Right atrium auricular region (tissue), 2 donors: ENCODE data around the gene GPATCH2L. TPM values are rescaled to one million over a fixed set of nuclear protein-coding genes. Genes with fewer than 3 reads are reported as not detected.

ENCODE experiments used
- DNase-seq: peaks from one replicate; pipeline ENCODE4 v3.0.0-alpha.2; 2019; ENCODE audit warnings: low spot score
- H3K27ac ChIP-seq, 2 donors: fragments of 200-600 bp; sonication (generic); 1 replicate in 1 of 2; 2 replicates in 1 of 2; pipeline ENCODE4 v1.5.1; 2016 to 2019
- H3K27me3 ChIP-seq, 2 donors: fragments of 200-600 bp; sonication (generic); one replicate each; pipeline versions ENCODE4 v1.5.1 to v1.6.0; 2017 to 2019
- H3K36me3 ChIP-seq: fragments of 200-600 bp; sonication (generic); one replicate; pipeline ENCODE4 v1.5.1; 2016
- H3K4me1 ChIP-seq, 2 donors: fragments of 200-600 bp; sonication (generic); one replicate each; pipeline versions ENCODE4 v1.5.1 to v1.6.0; 2017 to 2019
- H3K4me3 ChIP-seq, 2 donors: fragments of 200-600 bp; sonication (generic); 1 replicate in 1 of 2; 2 replicates in 1 of 2; pipeline ENCODE4 v1.5.1; 2017 to 2019; ENCODE audit warnings: mild to moderate bottlenecking in 1 of 2, moderate library complexity in 1 of 2
- H3K9me3 ChIP-seq, 2 donors: fragments of 200-600 bp; sonication (generic); one replicate each; pipeline ENCODE4 v1.5.1; 2019
- CTCF ChIP-seq, 2 donors: fragments of 200-600 bp; sonication (generic); IDR thresholded peaks; one replicate each; pipeline ENCODE4 v1.5.1; 2019; ENCODE audit warnings: antibody characterized with exemption in 2 of 2
- total RNA-seq, 2 donors: library from RNA; depleted of rRNA; stranded (reverse); fragments of >200 nt; gene quantifications; one replicate each; pipeline ENCODE4 v1.1.0, GENCODE V29; 2016

The GPATCH2L gene
- total RNA-seq, 2 donors from 2014 or later: 38.5 to 48.5 TPM

DNA sequence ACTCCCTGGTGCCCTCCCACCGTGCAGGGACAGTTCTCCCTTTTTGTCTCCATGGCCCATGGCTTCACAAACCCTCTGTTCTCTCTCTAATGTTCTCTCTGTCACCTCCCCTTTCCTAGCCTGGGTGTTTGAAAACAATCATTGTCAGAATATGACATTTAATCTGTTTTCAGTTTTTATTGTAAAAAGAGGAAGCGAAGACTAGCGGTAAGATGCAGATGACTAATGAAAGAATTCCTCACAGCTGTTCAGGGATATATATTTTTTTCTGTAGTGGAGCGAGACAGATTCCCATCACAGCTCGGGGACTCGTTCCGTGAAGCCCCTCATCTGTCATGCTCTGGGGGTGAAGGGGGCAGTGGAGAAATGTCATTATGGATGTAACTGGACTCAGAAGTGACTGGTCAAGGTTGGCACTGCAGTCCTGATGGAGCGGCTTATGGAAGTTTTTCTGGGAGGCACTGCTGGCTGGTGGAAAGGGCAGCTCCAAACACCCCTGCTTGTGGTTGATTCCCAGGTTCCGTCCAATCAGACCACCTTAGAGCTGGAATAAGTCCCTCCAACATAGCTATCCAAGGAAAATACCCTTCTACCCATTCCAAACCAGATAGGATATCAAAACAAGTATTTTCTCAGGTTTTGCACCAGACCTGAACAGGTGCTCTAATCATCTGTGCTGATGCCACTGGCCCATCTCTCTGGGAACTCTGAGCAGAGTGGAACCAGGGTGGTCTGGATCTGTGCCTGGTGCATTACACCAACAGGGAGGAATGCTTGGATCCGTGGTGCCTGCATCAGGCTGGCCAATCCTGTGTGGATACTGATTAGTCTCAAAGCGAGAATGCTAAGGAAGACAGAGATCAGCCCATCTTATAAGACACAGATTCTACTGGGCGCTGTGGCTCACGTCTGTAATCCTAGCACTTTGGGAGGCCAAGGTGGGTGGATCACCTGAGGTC is 84.7 kb downstream of the GPATCH2L start:
- H3K27me3 ChIP-seq: no peaks in the 10 kb centered on the region
- H3K27ac ChIP-seq: no peak overlapping the region
- H3K4me3 ChIP-seq: no peak overlapping the region
- H3K4me1 ChIP-seq: no peaks in the 10 kb centered on the region
- TF ChIP-seq CTCF (IDR thresholded peaks at IDR 0.05): no peak
- no peaks in the 10 kb centered on the region for H3K36me3 ChIP-seq
- no peak for DNase-seq
- H3K9me3 ChIP-seq: no peaks in the 10 kb centered on the region

GRCh38 chr14:76237349-76237990 is 85.7 kb downstream of the GPATCH2L start:
- Histone ChIP-seq H3K36me3 (no peaks in the 10 kb centered on the region), H3K27ac (no peak overlapping the region), H3K27me3 (no peaks in the 10 kb centered on the region), H3K9me3 (no peaks in the 10 kb centered on the region), H3K4me3 (no peak overlapping the region), H3K4me1 (no peaks in the 10 kb centered on the region)
- no peak for DNase-seq
- TF ChIP-seq CTCF (IDR thresholded peaks at IDR 0.05): no peak

DNA sequence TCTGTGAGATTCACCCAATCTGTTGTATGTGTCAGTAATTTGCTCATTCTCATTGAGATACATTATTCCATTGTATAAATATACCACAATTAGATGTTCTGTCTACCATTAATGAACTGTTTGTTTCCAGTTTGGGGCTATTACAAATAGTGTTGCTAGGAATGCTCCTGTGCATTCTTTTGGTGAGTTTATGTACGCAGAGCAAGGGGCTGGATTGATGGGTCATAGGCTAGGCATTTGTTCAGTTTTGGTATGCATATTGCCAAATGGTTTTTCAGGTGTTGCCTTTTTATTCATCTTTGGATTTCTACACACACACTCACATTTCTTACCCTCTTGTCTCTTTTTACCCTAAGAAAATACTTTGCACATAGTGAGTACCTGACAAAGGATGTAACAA is 93.4 kb downstream of the GPATCH2L start:
- TF ChIP-seq CTCF (IDR thresholded peaks at IDR 0.05): no peak
- Histone ChIP-seq H3K36me3 (no peaks in the 10 kb centered on the region), H3K27ac (no peak overlapping the region), H3K4me3 (no peak overlapping the region), H3K4me1 (no peaks in the 10 kb centered on the region), H3K9me3 (peaks cover 0 to 6% of the 10 kb centered on the region in 2 donors), H3K27me3 (no peaks in the 10 kb centered on the region)
- DNase-seq: no peak

DNA sequence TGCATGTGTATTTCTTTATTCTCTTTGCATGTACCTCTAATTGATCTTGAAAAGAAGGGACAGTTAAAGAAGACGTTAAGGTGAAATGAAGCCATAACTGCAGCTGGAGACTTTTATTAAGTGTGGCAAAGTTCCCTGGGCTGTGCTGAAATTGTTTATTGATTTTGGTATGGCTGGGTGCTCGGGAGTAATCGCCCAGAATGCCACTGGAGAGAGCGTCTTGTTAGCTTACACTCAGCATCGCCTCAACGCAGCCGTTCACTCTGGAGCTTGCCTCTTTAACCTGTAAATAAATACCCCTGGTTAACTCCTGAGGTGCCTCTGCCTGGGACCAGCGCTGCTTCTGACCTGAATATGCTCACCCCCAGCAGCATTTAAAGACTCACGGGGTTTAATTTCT is 98.6 kb downstream of the GPATCH2L start:
- no peaks in the 10 kb centered on the region for H3K27me3 ChIP-seq
- H3K36me3 ChIP-seq: no peaks in the 10 kb centered on the region
- no peak for TF ChIP-seq CTCF (IDR thresholded peaks at IDR 0.05)
- no peaks in the 10 kb centered on the region for H3K4me1 ChIP-seq
- no peak overlapping the region for H3K4me3 ChIP-seq
- no peaks in the 10 kb centered on the region for H3K9me3 ChIP-seq
- no peak overlapping the region for H3K27ac ChIP-seq
- no peak for DNase-seq

DNA sequence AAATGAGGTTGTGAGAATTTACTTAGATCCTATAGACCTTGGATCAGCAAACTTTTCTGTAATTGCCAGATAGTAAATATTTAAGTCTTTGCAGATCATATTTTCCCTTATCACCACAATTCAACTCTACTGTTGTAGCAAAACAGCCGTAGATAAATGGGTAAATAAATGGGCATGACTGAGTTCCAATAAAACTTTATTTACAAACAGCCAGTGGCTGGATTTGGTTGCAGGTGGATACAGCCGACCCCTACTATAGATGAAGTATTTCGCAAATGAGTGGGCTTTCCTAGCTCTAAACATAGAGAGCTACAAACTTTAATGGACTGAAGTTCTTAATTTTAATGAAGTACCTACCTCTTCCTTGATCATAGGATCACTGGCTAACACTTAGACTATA is 100.7 kb downstream of the GPATCH2L start:
- Histone ChIP-seq H3K27ac (no peak overlapping the region), H3K4me1 (no peaks in the 10 kb centered on the region), H3K9me3 (no peaks in the 10 kb centered on the region), H3K36me3 (no peaks in the 10 kb centered on the region), H3K27me3 (no peaks in the 10 kb centered on the region), H3K4me3 (no peak overlapping the region)
- no peak for DNase-seq
- TF ChIP-seq CTCF (IDR thresholded peaks at IDR 0.05): no peak
